Natural killer cell (primary cell): ENCODE data around the gene DNAJC15. TPM values are rescaled to one million over a fixed set of nuclear protein-coding genes. Genes with fewer than 3 reads are reported as not detected.

Experiments
- ATAC-seq, 3 donors: fragments of 150-1000 bp in 2 of 3; fragments of 200-7000 bp in 1 of 3; cut with Tn5 transposase; 1 replicate in 1 of 3; 2 replicates in 2 of 3; pipeline ENCODE4 v1.10.0; 2021; ENCODE audit warnings: mild to moderate bottlenecking in 2 of 3, moderate library complexity in 2 of 3
- DNase-seq, 2 donors: peaks; one replicate each; pipeline versions ENCODE4 v3.0.0 to v3.0.0-alpha.2; 2013 to 2021; ENCODE audit warnings: mixed read lengths in 1 of 2
- H3K27ac ChIP-seq: one replicate; pipeline ENCODE4 v1.5.1; 2013; ENCODE audit warnings: mild to moderate bottlenecking, low read length
- H3K27me3 ChIP-seq: one replicate; pipeline ENCODE4 v1.6.1; 2013; ENCODE audit warnings: low read length; ENCODE audit not compliant: control insufficient read depth, insufficient read depth
- H3K36me3 ChIP-seq: one replicate; pipeline ENCODE4 v1.6.1; 2013; ENCODE audit warnings: low read length; ENCODE audit not compliant: control insufficient read depth, insufficient read depth
- H3K4me1 ChIP-seq: one replicate; pipeline ENCODE4 v1.6.1; 2013; ENCODE audit warnings: low read length; ENCODE audit not compliant: control insufficient read depth, insufficient read depth
- H3K4me3 ChIP-seq: one replicate; pipeline ENCODE4 v1.5.1; 2013; ENCODE audit warnings: low read length
- H3K9me3 ChIP-seq: one replicate; pipeline ENCODE4 v1.6.1; 2013; ENCODE audit warnings: low read length; ENCODE audit not compliant: control insufficient read depth, insufficient read depth
- H3K27ac Mint-ChIP-seq, 2 donors: one replicate each; pipeline ENCODE4 v1.8.0; 2022; ENCODE audit warnings: mild to moderate bottlenecking in 2 of 2, mixed read lengths in 2 of 2, moderate library complexity in 1 of 2
- H3K27me3 Mint-ChIP-seq, 2 donors: one replicate each; pipeline ENCODE4 v1.8.0; 2022; ENCODE audit warnings: low read depth in 2 of 2, mixed read lengths in 2 of 2
- H3K36me3 Mint-ChIP-seq: one replicate; pipeline ENCODE4 v1.8.0; 2022; ENCODE audit warnings: mixed read lengths
- H3K4me1 Mint-ChIP-seq, 2 donors: one replicate each; pipeline ENCODE4 v1.8.0; 2022; ENCODE audit warnings: mixed read lengths in 2 of 2
- H3K4me3 Mint-ChIP-seq: one replicate; pipeline ENCODE4 v1.8.0; 2022; ENCODE audit warnings: mild to moderate bottlenecking, moderate library complexity, mixed read lengths
- H3K9me3 Mint-ChIP-seq, 2 donors: one replicate each; pipeline ENCODE4 v1.8.0; 2022; ENCODE audit warnings: mixed read lengths in 2 of 2
- CTCF ChIP-seq: fragments of 200-600 bp; IDR thresholded peaks from one replicate; pipeline ENCODE4 v1.8.0; 2022; ENCODE audit warnings: antibody characterized with exemption
- WGBS: methylation state at CpG from one replicate; pipeline ENCODE4 v1.1.7; 2013; ENCODE audit warnings: missing lambda C conversion rate; ENCODE audit not compliant: insufficient coverage; 5-methylcytosine and 5-hydroxymethylcytosine counted together
- intact Hi-C: fragments of 100-400 bp; cut with micrococcal nuclease; formaldehyde crosslinking; loops from one replicate; pipeline ENCODE4 v1.14.2; 2022
- total RNA-seq, 4 donors: library from RNA; stranded (reverse); fragments of 120-200 nt in 1 of 4; gene quantifications; one replicate each; pipeline versions ENCODE4 v1.2.3 to v1.2.4, GENCODE V29; 2013 to 2022

DNAJC15 gene
- total RNA-seq, 3 donors from 2014 or later (not counting 1 experiment from before 2014, with no cell fraction given) = 7.7 to 10.0 (median 8.3) TPM

GRCh38 chr13:43021926-43022670, 1.3 kb upstream of the DNAJC15 start:
- WGBS = 95% methylated on average over 10 of the region's 11 CpGs
- Histone ChIP-seq H3K4me1 (peaks cover 22% of the 10 kb centered on the region), H3K27ac (no peak overlapping the region), H3K9me3 (no peaks in the 10 kb centered on the region), H3K4me3 (no peak overlapping the region), H3K36me3 (no peaks in the 10 kb centered on the region), H3K27me3 (no peaks in the 10 kb centered on the region)
- Mint-ChIP-seq H3K27ac (peak overlapping the region in 1 of 2 donors; percentile 14), H3K9me3 (no peaks in the 10 kb centered on the region), H3K36me3 (no peaks in the 10 kb centered on the region), H3K4me3 (peak overlapping the region; percentile 28), H3K4me1 (peaks cover 13 to 29% of the 10 kb centered on the region in 2 donors), H3K27me3 (no peaks in the 10 kb centered on the region)
- DNase-seq = no peak
- intact Hi-C loops = loop anchor here (2.0 kb wide), 2 partner anchors 31 to 33 kb away; no protein-coding TSS in a partner anchor
- no peak for TF ChIP-seq CTCF
- ATAC-seq = no peak

- peaks cover 13 to 29% of the 10 kb centered on the region in 2 donors for H3K4me1 Mint-ChIP-seq
- ATAC-seq (no peak), DNase-seq (no peak)
- no peak for TF ChIP-seq CTCF
- Histone ChIP-seq H3K4me1 (peaks cover 22% of the 10 kb centered on the region), H3K9me3 (no peaks in the 10 kb centered on the region), H3K36me3 (peaks cover under 1% of the 10 kb centered on the region), H3K27me3 (no peaks in the 10 kb centered on the region), H3K27ac (peak overlapping the region; percentile 77), H3K4me3 (peak overlapping the region; percentile 71)
- no peaks in the 10 kb centered on the region for H3K9me3 Mint-ChIP-seq
- WGBS = 79% methylated on average over 12 of the region's 12 CpGs
- no peaks in the 10 kb centered on the region for H3K27me3 Mint-ChIP-seq
- H3K27ac Mint-ChIP-seq = peak overlapping the region; percentile 91 to 99
- H3K36me3 Mint-ChIP-seq = no peaks in the 10 kb centered on the region
- peak overlapping the region; percentile 94 for H3K4me3 Mint-ChIP-seq
- intact Hi-C loops = loop anchor here (1.0 to 2.0 kb wide), 3 partner anchors 32 to 54 kb away; no protein-coding TSS in a partner anchor
Measured at GRCh38 chr13:43022934-43023288, 475 bp upstream of the DNAJC15 start.

GRCh38 chr13:43026262-43026661, 2.9 kb downstream of the DNAJC15 start:
- DNase-seq = no peak
- Histone ChIP-seq H3K4me1 (peaks cover 22% of the 10 kb centered on the region), H3K36me3 (peaks cover 10% of the 10 kb centered on the region), H3K9me3 (no peaks in the 10 kb centered on the region), H3K4me3 (no peak overlapping the region), H3K27me3 (no peaks in the 10 kb centered on the region), H3K27ac (no peak overlapping the region)
- H3K4me3 Mint-ChIP-seq = no peak overlapping the region
- no peak for TF ChIP-seq CTCF
- 75% methylated on average over 2 of the region's 2 CpGs for WGBS
- H3K9me3 Mint-ChIP-seq = no peaks in the 10 kb centered on the region
- peaks cover 29 to 46% of the 10 kb centered on the region in 2 donors for H3K4me1 Mint-ChIP-seq
- H3K27me3 Mint-ChIP-seq = no peaks in the 10 kb centered on the region
- peak overlapping the region in 1 of 2 donors; percentile 40 for H3K27ac Mint-ChIP-seq
- H3K36me3 Mint-ChIP-seq = peaks cover 6% of the 10 kb centered on the region
- ATAC-seq = no peak
- intact Hi-C loops = no loop called here
